Lower lobe of right lung (tissue), 2 donors: ENCODE measurements around the gene LIPA. TPM values are rescaled to one million over a fixed set of nuclear protein-coding genes. Genes with fewer than 3 reads are reported as not detected.

Experiments
- ATAC-seq, 2 donors: fragments of 200-7000 bp; cut with Tn5 transposase; one replicate each; pipeline ENCODE4 v1.9.1; 2020 to 2022; ENCODE audit warnings: mild to moderate bottlenecking in 2 of 2, moderate library complexity in 2 of 2
- DNase-seq: peaks from one replicate; pipeline ENCODE4 v3.0.0-alpha.2; 2020
- H3K27ac ChIP-seq: fragments of 200-600 bp; one replicate; pipeline ENCODE4 v1.8.0; 2022
- H3K27me3 ChIP-seq: fragments of 200-600 bp; one replicate; pipeline ENCODE4 v1.8.0; 2022; ENCODE audit warnings: low read depth
- H3K36me3 ChIP-seq: fragments of 200-600 bp; one replicate; pipeline ENCODE4 v1.8.0; 2022; ENCODE audit warnings: mild to moderate bottlenecking
- H3K4me1 ChIP-seq: fragments of 200-600 bp; one replicate; pipeline ENCODE4 v1.8.0; 2022
- H3K4me3 ChIP-seq: fragments of 200-600 bp; one replicate; pipeline ENCODE4 v1.8.0; 2022; ENCODE audit warnings: mild to moderate bottlenecking
- H3K9me3 ChIP-seq: fragments of 200-600 bp; one replicate; pipeline ENCODE4 v1.8.0; 2022
- intact Hi-C: fragments of 100-400 bp; cut with DNase I; formaldehyde crosslinking; loops from one replicate; pipeline ENCODE4 v1.11.0; 2022
- long read RNA-seq: library from polyadenylated mRNA; unstranded; transcript quantifications from one replicate; pipeline ENCODE4 v2.0.0, GENCODE V29; 2021
- total RNA-seq: library from RNA; stranded (reverse); fragmentation: NEBNext Ultra II Directional; extraction: Animal tissue kit (Norgen Biotek cat#: 25700); gene quantifications from one replicate; pipeline ENCODE4 v1.2.1, GENCODE V29; 2021
- TF ChIP-seq, protein P1 (sequence below): fragments of 200-600 bp; IDR thresholded peaks from one replicate; pipeline ENCODE4 v1.8.0; 2022; ENCODE audit warnings: antibody characterized with exemption, mild to moderate bottlenecking
- donor health status: DM: no; HTN: yes; CAD: no; lungs with severe emphysema.

Gene LIPA
- 174 TPM for total RNA-seq
- long read RNA-seq, transcript LIPA-202 (10 exons, 2,782 nt): major isoform, 215 of 267 reads
- long read RNA-seq, partial matches to known transcripts: 19 of 267 reads
- long read RNA-seq, other reads (novel, unspliced or antisense): 32 of 267 reads

DNA sequence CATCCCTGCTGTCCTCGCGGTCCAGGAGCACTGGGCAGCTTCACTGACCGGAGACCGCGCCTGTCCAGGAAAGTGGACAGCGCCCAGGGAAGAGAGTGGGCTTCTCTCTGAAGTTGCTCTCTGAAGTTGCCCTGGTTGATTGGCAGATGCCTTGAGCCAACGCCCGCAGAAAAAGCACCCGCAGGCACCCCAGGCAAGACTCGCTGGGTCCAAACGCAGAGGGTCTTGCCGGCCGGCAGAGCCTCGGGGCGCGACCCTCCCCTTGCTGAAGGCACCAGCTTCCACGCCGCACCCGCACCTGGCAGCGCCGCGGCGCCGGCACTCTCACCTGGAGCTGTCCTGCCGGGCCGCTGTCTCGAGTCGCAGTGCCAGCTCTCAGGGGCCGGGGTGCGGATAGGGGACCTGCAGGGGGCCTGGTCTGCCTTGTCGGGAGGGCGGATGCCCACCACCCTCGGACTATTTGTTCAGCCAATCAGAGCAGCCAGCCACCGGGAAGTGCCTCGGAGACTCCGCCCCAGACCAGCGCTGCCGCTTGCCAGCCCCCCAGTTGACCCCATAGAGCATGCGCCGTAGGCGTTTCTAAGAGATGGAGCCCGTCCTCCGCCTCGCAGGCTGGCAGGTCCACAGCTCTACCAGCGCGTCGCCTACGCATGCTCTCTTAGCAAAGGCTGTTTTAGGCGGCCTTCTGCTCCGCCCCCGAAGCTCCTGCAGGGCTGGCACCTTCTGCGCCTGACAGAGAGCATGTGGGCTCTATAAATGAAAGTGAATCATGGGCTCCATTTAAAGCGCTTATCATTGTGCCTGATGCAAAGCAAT lies at the start of gene LIPA:
Gene LIPA, minus strand, starts transcription at position 367 of the 816 bp plus-strand sequence. CDS start 4,127 bp downstream, outside the sequence.
- TF ChIP-seq, protein P1, sequence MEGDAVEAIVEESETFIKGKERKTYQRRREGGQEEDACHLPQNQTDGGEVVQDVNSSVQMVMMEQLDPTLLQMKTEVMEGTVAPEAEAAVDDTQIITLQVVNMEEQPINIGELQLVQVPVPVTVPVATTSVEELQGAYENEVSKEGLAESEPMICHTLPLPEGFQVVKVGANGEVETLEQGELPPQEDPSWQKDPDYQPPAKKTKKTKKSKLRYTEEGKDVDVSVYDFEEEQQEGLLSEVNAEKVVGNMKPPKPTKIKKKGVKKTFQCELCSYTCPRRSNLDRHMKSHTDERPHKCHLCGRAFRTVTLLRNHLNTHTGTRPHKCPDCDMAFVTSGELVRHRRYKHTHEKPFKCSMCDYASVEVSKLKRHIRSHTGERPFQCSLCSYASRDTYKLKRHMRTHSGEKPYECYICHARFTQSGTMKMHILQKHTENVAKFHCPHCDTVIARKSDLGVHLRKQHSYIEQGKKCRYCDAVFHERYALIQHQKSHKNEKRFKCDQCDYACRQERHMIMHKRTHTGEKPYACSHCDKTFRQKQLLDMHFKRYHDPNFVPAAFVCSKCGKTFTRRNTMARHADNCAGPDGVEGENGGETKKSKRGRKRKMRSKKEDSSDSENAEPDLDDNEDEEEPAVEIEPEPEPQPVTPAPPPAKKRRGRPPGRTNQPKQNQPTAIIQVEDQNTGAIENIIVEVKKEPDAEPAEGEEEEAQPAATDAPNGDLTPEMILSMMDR: no peak
- Histone ChIP-seq H3K36me3 (no peaks in the 10 kb centered on the region), H3K4me3 (peak within 1 kb of the TSS; percentile 73), H3K9me3 (no peaks in the 10 kb centered on the region), H3K27ac (peak within 1 kb of the TSS; percentile 80), H3K4me1 (peaks cover 10% of the 10 kb centered on the region), H3K27me3 (no peaks in the 10 kb centered on the region)
- ATAC-seq: peak; percentile 100
- intact Hi-C loops: no loop called here
- peak; percentile 98 for DNase-seq

DNA sequence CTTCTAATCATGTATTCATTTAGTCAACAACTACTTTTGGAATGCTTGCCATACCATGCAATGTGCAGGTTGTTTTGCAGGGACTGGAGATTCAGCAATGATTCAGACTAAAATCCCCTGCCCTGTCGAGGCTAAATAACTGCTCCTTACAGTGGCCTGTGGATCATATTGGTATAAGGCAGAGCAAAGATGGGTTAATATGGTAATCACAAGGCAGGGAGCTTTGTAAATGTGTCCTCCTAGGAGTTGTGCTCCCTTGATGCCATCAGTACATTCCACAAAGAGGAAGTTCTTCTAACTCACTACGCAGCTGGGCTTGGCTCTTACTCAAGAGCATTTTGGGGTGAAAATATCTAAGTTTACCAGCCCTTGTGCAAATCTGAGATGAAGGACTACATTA lies 49.7 kb upstream of the LIPA start:
- Histone ChIP-seq H3K27ac (peak overlapping the region; percentile 93), H3K4me1 (peaks cover 40% of the 10 kb centered on the region), H3K4me3 (peak overlapping the region; percentile 66), H3K9me3 (no peaks in the 10 kb centered on the region), H3K27me3 (no peaks in the 10 kb centered on the region), H3K36me3 (peaks cover 6% of the 10 kb centered on the region)
- intact Hi-C loops: no loop called here
- TF ChIP-seq, protein P1: no peak
- no peak for DNase-seq
- peak; percentile 74 to 76 for ATAC-seq

DNA sequence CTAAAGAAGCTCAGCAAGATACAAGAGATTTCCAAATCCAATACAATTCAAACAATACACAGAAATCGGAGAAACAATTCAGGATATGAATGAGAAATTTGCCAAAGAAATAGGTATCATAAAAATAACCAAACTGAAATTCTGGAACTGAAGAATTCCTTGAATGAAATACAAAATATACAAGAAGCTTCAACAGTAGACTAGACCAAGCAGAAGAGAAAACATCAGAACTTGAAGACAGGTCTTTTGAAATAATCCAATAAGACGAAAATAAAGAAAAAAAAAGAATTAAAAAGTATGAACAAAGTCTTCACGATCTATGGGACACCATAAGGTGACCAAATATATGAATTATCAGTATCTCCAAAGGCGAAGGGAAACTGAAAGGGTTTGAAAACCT lies 47.5 kb upstream of the LIPA start:
- intact Hi-C loops: no loop called here
- Histone ChIP-seq H3K27me3 (no peaks in the 10 kb centered on the region), H3K36me3 (no peaks in the 10 kb centered on the region), H3K4me1 (peaks cover 45% of the 10 kb centered on the region), H3K27ac (no peak overlapping the region), H3K4me3 (no peak overlapping the region), H3K9me3 (no peaks in the 10 kb centered on the region)
- DNase-seq (no peak), ATAC-seq (no peak)
- TF ChIP-seq, protein P1: no peak

DNA sequence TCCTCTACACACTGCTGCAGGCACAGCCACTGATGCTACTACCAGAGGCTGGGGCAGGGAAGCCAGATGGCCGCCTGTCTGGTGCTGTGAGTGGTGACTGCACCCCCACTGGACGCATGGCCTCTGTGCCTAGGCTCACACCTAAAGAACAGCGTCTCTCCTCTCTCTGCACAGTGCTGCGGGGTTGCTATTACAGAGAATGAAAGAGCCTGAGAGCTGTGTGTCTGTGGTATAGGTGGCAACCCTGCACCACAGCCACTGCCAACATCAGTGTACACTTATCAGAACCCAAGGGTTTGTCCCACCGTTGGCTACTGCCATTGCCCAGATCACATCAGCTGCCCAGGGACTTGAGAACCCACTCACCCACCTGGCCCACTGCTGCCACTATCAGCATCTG lies 46.2 kb upstream of the LIPA start:
- no peak for ATAC-seq
- TF ChIP-seq, protein P1: no peak
- intact Hi-C loops: no loop called here
- no peaks in the 10 kb centered on the region for H3K36me3 ChIP-seq
- no peaks in the 10 kb centered on the region for H3K9me3 ChIP-seq
- H3K4me1 ChIP-seq: peaks cover 32% of the 10 kb centered on the region
- DNase-seq: no peak
- no peak overlapping the region for H3K4me3 ChIP-seq
- H3K27me3 ChIP-seq: no peaks in the 10 kb centered on the region
- H3K27ac ChIP-seq: no peak overlapping the region

DNA sequence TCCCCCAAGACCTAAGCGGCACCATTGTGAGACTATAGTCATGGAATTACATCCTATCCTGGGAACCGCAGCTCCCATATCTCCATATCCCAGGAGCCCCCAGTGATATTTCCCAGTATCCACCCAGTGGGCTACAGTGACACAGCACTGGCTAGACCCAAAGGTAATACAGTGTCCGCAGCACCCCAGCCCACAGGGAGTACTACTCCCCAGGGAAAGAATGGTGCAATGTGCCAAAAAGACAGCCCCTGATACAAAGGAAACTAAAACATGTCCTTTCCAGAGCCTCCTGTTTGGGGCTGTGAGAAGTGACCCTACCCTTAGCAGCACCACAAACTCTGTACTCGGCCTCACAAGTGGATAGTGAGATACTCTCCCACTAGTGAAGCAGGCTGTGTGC lies 45.8 kb upstream of the LIPA start:
- Histone ChIP-seq H3K36me3 (no peaks in the 10 kb centered on the region), H3K27ac (no peak overlapping the region), H3K27me3 (no peaks in the 10 kb centered on the region), H3K4me3 (no peak overlapping the region), H3K9me3 (no peaks in the 10 kb centered on the region), H3K4me1 (peaks cover 28% of the 10 kb centered on the region)
- ATAC-seq (no peak), DNase-seq (no peak)
- intact Hi-C loops: no loop called here
- TF ChIP-seq, protein P1: no peak
